Esophagus squamous epithelium (tissue), 5 donors: ENCODE results near the gene SLC24A3. TPM values are rescaled to one million over a fixed set of nuclear protein-coding genes. Genes with fewer than 3 reads are reported as not detected.

ENCODE experiments used
- DNase-seq: peaks from one replicate; lab custom pipeline; 2025; lab: John Stamatoyannopoulos, UW
- H3K27ac ChIP-seq, 4 donors: fragments of 200-600 bp; sonication (generic); one replicate each; pipeline ENCODE4 v1.5.1; 2016 to 2019; ENCODE audit warnings: mild to moderate bottlenecking in 1 of 4
- H3K27me3 ChIP-seq, 4 donors: fragments of 200-600 bp; sonication (generic); 1 replicate in 3 of 4; 2 replicates in 1 of 4; pipeline versions ENCODE4 v1.5.1 to v1.6.0; 2017 to 2021; ENCODE audit warnings: antibody characterized with exemption in 1 of 4
- H3K36me3 ChIP-seq, 3 donors: fragments of 200-600 bp; sonication (generic); one replicate each; pipeline ENCODE4 v1.5.1; 2016 to 2019
- H3K4me1 ChIP-seq, 3 donors: fragments of 200-600 bp; sonication (generic); one replicate each; pipeline ENCODE4 v1.5.1; 2017 to 2019
- H3K4me3 ChIP-seq, 4 donors: fragments of 200-600 bp; sonication (generic); 1 replicate in 3 of 4; 2 replicates in 1 of 4; pipeline ENCODE4 v1.5.1; 2016 to 2019; ENCODE audit warnings: mild to moderate bottlenecking in 2 of 4, moderate library complexity in 1 of 4
- H3K9me3 ChIP-seq, 3 donors: fragments of 200-600 bp; sonication (generic); one replicate each; pipeline ENCODE4 v1.5.1; 2016 to 2019
- POLR2A ChIP-seq, 4 donors: fragments of 450-650 bp; IDR thresholded peaks; one replicate each; pipeline ENCODE4 v1.6.1; 2017; ENCODE audit warnings: antibody characterized with exemption in 4 of 4, mild to moderate bottlenecking in 4 of 4, moderate library complexity in 3 of 4
- WGBS, 2 donors: methylation state at CpG; one replicate each; pipeline ENCODE4 v1.1.5; 2018; 5-methylcytosine and 5-hydroxymethylcytosine counted together
- intact Hi-C: fragments of 100-400 bp; cut with DNase I; formaldehyde crosslinking; loops from one replicate; pipeline ENCODE4 v1.15.0; 2022
- total RNA-seq, 4 donors: library from RNA; depleted of rRNA; stranded (reverse); fragments of >200 nt; gene quantifications; one replicate each; pipeline ENCODE4 v1.1.0, GENCODE V29; 2016
- TF ChIP-seq, protein P1 (sequence below), 6 experiments: fragments of 450-650 bp in 4 of 6; fragments of 200-600 bp in 2 of 6; sonication (generic) in 2 of 6; IDR thresholded peaks; one replicate each; pipeline ENCODE4 v1.5.1; 2016 to 2019; ENCODE audit warnings: antibody characterized with exemption in 6 of 6, mild to moderate bottlenecking in 4 of 6, moderate library complexity in 4 of 6
- donor health status: DM: yes; HTN: yes; CAD: no.

SLC24A3 gene
- total RNA-seq, 4 donors from 2014 or later = 3.0 to 8.2 (median 6.1) TPM

GRCh38 chr20:19438488-19438887, 226.0 kb downstream of the SLC24A3 start:
- DNase-seq = no peak
- H3K4me3 ChIP-seq = no peak overlapping the region
- no peaks in the 10 kb centered on the region for H3K4me1 ChIP-seq
- no peak overlapping the region for H3K27ac ChIP-seq
- intact Hi-C loops = no loop called here
- H3K27me3 ChIP-seq = no peaks in the 10 kb centered on the region
- peaks cover 0 to 3% (median 0%) of the 10 kb centered on the region in 3 donors for H3K9me3 ChIP-seq
- H3K36me3 ChIP-seq = no peaks in the 10 kb centered on the region
- WGBS, 2 donors = 71% methylated on average over 1 of the region's 2 CpGs; no CpG with 5 or more reads in 1 of the 2 donors
- TF ChIP-seq, protein P1, sequence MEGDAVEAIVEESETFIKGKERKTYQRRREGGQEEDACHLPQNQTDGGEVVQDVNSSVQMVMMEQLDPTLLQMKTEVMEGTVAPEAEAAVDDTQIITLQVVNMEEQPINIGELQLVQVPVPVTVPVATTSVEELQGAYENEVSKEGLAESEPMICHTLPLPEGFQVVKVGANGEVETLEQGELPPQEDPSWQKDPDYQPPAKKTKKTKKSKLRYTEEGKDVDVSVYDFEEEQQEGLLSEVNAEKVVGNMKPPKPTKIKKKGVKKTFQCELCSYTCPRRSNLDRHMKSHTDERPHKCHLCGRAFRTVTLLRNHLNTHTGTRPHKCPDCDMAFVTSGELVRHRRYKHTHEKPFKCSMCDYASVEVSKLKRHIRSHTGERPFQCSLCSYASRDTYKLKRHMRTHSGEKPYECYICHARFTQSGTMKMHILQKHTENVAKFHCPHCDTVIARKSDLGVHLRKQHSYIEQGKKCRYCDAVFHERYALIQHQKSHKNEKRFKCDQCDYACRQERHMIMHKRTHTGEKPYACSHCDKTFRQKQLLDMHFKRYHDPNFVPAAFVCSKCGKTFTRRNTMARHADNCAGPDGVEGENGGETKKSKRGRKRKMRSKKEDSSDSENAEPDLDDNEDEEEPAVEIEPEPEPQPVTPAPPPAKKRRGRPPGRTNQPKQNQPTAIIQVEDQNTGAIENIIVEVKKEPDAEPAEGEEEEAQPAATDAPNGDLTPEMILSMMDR (IDR thresholded peaks at IDR 0.05) = no peak
- no peak for TF ChIP-seq POLR2A (IDR thresholded peaks at IDR 0.05)

GRCh38 chr20:19440660-19441527, 228.5 kb downstream of the SLC24A3 start:
- TF ChIP-seq POLR2A (IDR thresholded peaks at IDR 0.05) = no peak
- TF ChIP-seq, protein P1 (IDR thresholded peaks at IDR 0.05) = no peak
- H3K4me3 ChIP-seq = no peak overlapping the region
- intact Hi-C loops = no loop called here
- no peak for DNase-seq
- 62 to 85% methylated on average over 13 to 14 of the region's 14 CpGs for WGBS, 2 donors
- H3K27ac ChIP-seq = no peak overlapping the region
- no peaks in the 10 kb centered on the region for H3K36me3 ChIP-seq
- H3K27me3 ChIP-seq = no peaks in the 10 kb centered on the region
- no peaks in the 10 kb centered on the region for H3K4me1 ChIP-seq
- peaks cover 0 to 7% (median 0%) of the 10 kb centered on the region in 3 donors for H3K9me3 ChIP-seq

GRCh38 chr20:19446246-19446645, 233.8 kb downstream of the SLC24A3 start:
- Histone ChIP-seq H3K4me3 (no peak overlapping the region), H3K27me3 (no peaks in the 10 kb centered on the region), H3K36me3 (no peaks in the 10 kb centered on the region), H3K27ac (no peak overlapping the region), H3K9me3 (peaks cover 0 to 7% (median 0%) of the 10 kb centered on the region in 3 donors), H3K4me1 (no peaks in the 10 kb centered on the region)
- TF ChIP-seq, protein P1 (IDR thresholded peaks at IDR 0.05) = no peak
- intact Hi-C loops = no loop called here
- WGBS, 2 donors = 83 to 95% methylated on average over 4 of the region's 4 CpGs
- no peak for DNase-seq

- intact Hi-C loops = no loop called here
- Histone ChIP-seq H3K4me3 (no peak overlapping the region), H3K27me3 (no peaks in the 10 kb centered on the region), H3K4me1 (peaks cover 0 to under 1% (median 0%) of the 10 kb centered on the region in 3 donors), H3K9me3 (peaks cover 0 to 3% (median 0%) of the 10 kb centered on the region in 3 donors), H3K27ac (no peak overlapping the region), H3K36me3 (no peaks in the 10 kb centered on the region)
- TF ChIP-seq, protein P1 (IDR thresholded peaks at IDR 0.05) = no peak
- no peak for TF ChIP-seq POLR2A (IDR thresholded peaks at IDR 0.05)
- no peak for DNase-seq
- 88 to 100% methylated on average over 1 of the region's 1 CpG for WGBS, 2 donors
Measured at GRCh38 chr20:19448632-19449031, 236.2 kb downstream of the SLC24A3 start.

- Histone ChIP-seq H3K4me1 (peaks cover 0 to 4% (median 0%) of the 10 kb centered on the region in 3 donors), H3K9me3 (no peaks in the 10 kb centered on the region), H3K36me3 (no peaks in the 10 kb centered on the region), H3K27me3 (no peaks in the 10 kb centered on the region), H3K27ac (no peak overlapping the region), H3K4me3 (no peak overlapping the region)
- DNase-seq = no peak
- WGBS, 2 donors = 14 to 28% methylated on average over 3 to 4 of the region's 8 CpGs
- TF ChIP-seq, protein P1 (IDR thresholded peaks at IDR 0.05) = no peak
- no peak for TF ChIP-seq POLR2A (IDR thresholded peaks at IDR 0.05)
- intact Hi-C loops = no loop called here
Measured at GRCh38 chr20:19449051-19449450, 236.6 kb downstream of the SLC24A3 start.
